Endothelial cell of umbilical vein (primary cell): Measurements from ENCODE around the gene DENND2A. TPM values are rescaled to one million over a fixed set of nuclear protein-coding genes. Genes with fewer than 3 reads are reported as not detected.

ENCODE experiments used
- BruUV-seq: library from RNA; stranded (reverse); fragments of 400-500 nt; replicated peaks from 2 replicates; lab custom pipeline; 2021; lab: Mats Ljungman, UMichigan
- CTCF ChIA-PET: fragments of 300-600, 350-600 bp; sonication (Branson Sonifier 250); formaldehyde crosslinking; loops from one replicate; lab custom pipeline; 2021; ENCODE audit warnings: antibody characterized with exemption, inconsistent platforms; lab: Charles Lee
- POLR2A ChIA-PET: fragments of 300-600, 350-600 bp; sonication (Branson Sonifier 250); formaldehyde crosslinking; loops from one replicate; lab custom pipeline; 2021; ENCODE audit warnings: antibody characterized with exemption, inconsistent platforms; lab: Charles Lee
- DNase-seq: peaks from one replicate; pipeline ENCODE4 v3.0.0-alpha.2; 2011; ENCODE audit warnings: low read depth, low spot score
- FAIRE-seq: peaks from 2 replicates; lab custom pipeline; 2011; peaks lifted over from hg19 to GRCh38; lab: Jason Lieb, UNC
- H2AFZ ChIP-seq: 2 replicates; pipeline ENCODE4 v1.6.0; 2012; ENCODE audit warnings: low read depth, low read length, control low read depth, inconsistent platforms
- H3K27ac ChIP-seq: 2 replicates; pipeline ENCODE4 v1.5.1; 2011; ENCODE audit warnings: low read depth, mild to moderate bottlenecking, control low read depth, low read length, moderate library complexity; ENCODE audit not compliant: insufficient read depth
- H3K27me3 ChIP-seq, 2 experiments: 2 replicates each; pipeline versions ENCODE4 v1.6.0 to v1.6.1; 2011; ENCODE audit warnings: low read length in 2 of 2, mixed read lengths in 1 of 2; ENCODE audit not compliant: control insufficient read depth in 2 of 2, insufficient read depth in 2 of 2
- H3K36me3 ChIP-seq, 2 experiments: 2 replicates in 1 of 2; 3 replicates in 1 of 2; pipeline ENCODE4 v1.5.1; 2011; ENCODE audit warnings: low read length in 2 of 2, mild to moderate bottlenecking in 1 of 2, moderate library complexity in 1 of 2; ENCODE audit not compliant: control insufficient read depth in 2 of 2, insufficient read depth in 2 of 2; ENCODE audit errors: extremely low read depth in 1 of 2
- H3K4me1 ChIP-seq: 3 replicates; pipeline ENCODE4 v1.5.1; 2011; ENCODE audit warnings: mild to moderate bottlenecking, low read length; ENCODE audit not compliant: control insufficient read depth, insufficient read depth; ENCODE audit errors: extremely low read depth
- H3K4me2 ChIP-seq: 2 replicates; pipeline ENCODE4 v1.6.1; 2011; ENCODE audit warnings: low read length, control low read depth, mixed read lengths; ENCODE audit not compliant: insufficient read depth
- H3K4me3 ChIP-seq, 3 experiments: fragments of 200-600 bp in 1 of 3; sonication (generic), shearing (Covaris generic) in 1 of 3; replicated peaks in 1 of 3; 2 replicates each; pipeline ENCODE4 v1.5.1; 2011 to 2016; ENCODE audit warnings: control low read depth in 3 of 3, low read length in 3 of 3, mild to moderate bottlenecking in 2 of 3, inconsistent platforms in 1 of 3, low read depth in 1 of 3, moderate library complexity in 1 of 3; ENCODE audit not compliant: insufficient read depth in 1 of 3
- H3K79me2 ChIP-seq: 2 replicates; pipeline ENCODE4 v1.6.0; 2012; ENCODE audit warnings: low read length, inconsistent platforms; ENCODE audit not compliant: control insufficient read depth, insufficient read depth
- H3K9ac ChIP-seq: replicated peaks from 2 replicates; pipeline ENCODE3; 2011; ENCODE audit warnings: low read length, control low read depth; ENCODE audit not compliant: insufficient read depth; ENCODE audit errors: extremely low read depth
- H3K9me1 ChIP-seq: replicated peaks from 3 replicates; pipeline ENCODE4 v1.6.0; 2011; ENCODE audit warnings: mild to moderate bottlenecking, low read length; ENCODE audit not compliant: control insufficient read depth, insufficient read depth; ENCODE audit errors: extremely low read depth
- H3K9me3 ChIP-seq: replicated peaks from 2 replicates; pipeline ENCODE4 v1.5.1; 2012; ENCODE audit warnings: low read length, inconsistent platforms; ENCODE audit not compliant: control insufficient read depth, insufficient read depth
- H4K20me1 ChIP-seq: replicated peaks from 2 replicates; pipeline ENCODE3; 2011; ENCODE audit warnings: mild to moderate bottlenecking, low read length; ENCODE audit not compliant: control insufficient read depth, insufficient read depth; ENCODE audit errors: extremely low read depth
- EZH2 ChIP-seq: IDR thresholded peaks from 2 replicates; pipeline ENCODE4 v1.6.1; 2012; ENCODE audit warnings: borderline replicate concordance, low read depth, mild to moderate bottlenecking, moderate library complexity, low read length, inconsistent platforms; ENCODE audit not compliant: severe bottlenecking
- GATA2 ChIP-seq: IDR thresholded peaks from 2 replicates; pipeline ENCODE4 v1.7.0; 2011; ENCODE audit warnings: low read depth, mild to moderate bottlenecking, moderate library complexity, mixed read lengths, low read length; ENCODE audit not compliant: insufficient read length, insufficient read depth
- JUN ChIP-seq: IDR thresholded peaks from 2 replicates; pipeline ENCODE4 v1.6.1; 2011; ENCODE audit warnings: borderline replicate concordance, low read depth; ENCODE audit not compliant: insufficient read length, insufficient read depth
- MYC ChIP-seq: IDR thresholded peaks from one replicate; pipeline ENCODE4 v1.6.1; 2011; ENCODE audit warnings: mild to moderate bottlenecking, low read depth, low read length
- POLR2A ChIP-seq: IDR thresholded peaks from 2 replicates; pipeline ENCODE4 v1.6.1; 2012; ENCODE audit warnings: low read depth, mild to moderate bottlenecking, control low read depth, low read length
- POLR2AphosphoS5 ChIP-seq: IDR thresholded peaks from 2 replicates; pipeline ENCODE4 v1.6.1; 2012; ENCODE audit warnings: low read depth, mild to moderate bottlenecking, control low read depth, low read length, moderate library complexity; ENCODE audit not compliant: insufficient read depth
- dilution Hi-C: fragments of 300-500 bp; cut with MboI; formaldehyde crosslinking; loops from one replicate; pipeline ENCODE4 v1.15.0; 2019; ENCODE audit warnings: low sequenced_read_pairs; ENCODE audit not compliant: extremely low pct_ligation_motif_present
- intact Hi-C: fragments of 100-400 bp; cut with micrococcal nuclease; formaldehyde crosslinking; loops from one replicate; pipeline ENCODE4 v1.10.0; 2022
- polyA plus RNA-seq, 4 experiments: library from polyadenylated mRNA; depleted of rRNA in 3 of 4; stranded (reverse) in 3 of 4; unstranded in 1 of 4; fragments of >200 nt; gene quantifications; 2 replicates each; pipeline versions ENCODE4 v1.2.1 to v1.2.3, GENCODE V29; 2011 to 2012; ENCODE audit warnings: missing spikeins in 1 of 4
- total RNA-seq: library from RNA; stranded (reverse); gene quantifications from 2 replicates; pipeline ENCODE4 v1.2.3, GENCODE V29; 2021
- TF ChIP-seq, protein P1 (sequence below), 2 donors: IDR thresholded peaks; 1 replicate in 1 of 2; 2 replicates in 1 of 2; pipeline ENCODE4 v1.5.1; 2011; ENCODE audit warnings: low read length in 2 of 2, mild to moderate bottlenecking in 2 of 2, moderate library complexity in 2 of 2, control low read depth in 1 of 2, inconsistent platforms in 1 of 2, low read depth in 1 of 2; ENCODE audit not compliant: insufficient read depth in 1 of 2; ENCODE audit errors: extremely low read depth in 1 of 2

The DENND2A gene
- total and polyA plus RNA-seq, 2 donors (not counting 3 experiments of a cell fraction or from before 2014, with no cell fraction given) = 0.33 TPM; not detected in 1

DNA sequence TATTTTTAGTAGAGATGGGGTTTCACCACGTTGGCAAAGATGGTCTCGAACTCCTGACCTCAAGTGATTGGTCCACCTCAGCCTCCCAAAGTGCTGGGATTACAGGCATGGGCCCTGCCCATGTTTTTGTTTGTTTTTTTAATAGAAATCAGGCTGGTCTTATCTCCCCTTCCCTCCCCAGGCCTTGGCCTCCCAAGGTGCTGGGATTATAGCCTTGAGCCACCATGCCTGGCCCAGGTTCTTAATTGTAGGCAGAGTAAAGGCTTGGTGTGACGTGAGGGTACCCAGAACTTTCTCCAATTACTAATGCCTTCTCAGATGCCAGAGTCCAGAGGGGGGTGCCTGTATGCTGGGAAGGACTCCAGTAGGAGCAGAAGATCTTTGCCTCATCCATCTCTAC lies 156.1 kb downstream of the DENND2A start:
- no peak overlapping the region for H3K4me2 ChIP-seq
- peaks cover 8% of the 10 kb centered on the region for H3K4me1 ChIP-seq
- H3K36me3 ChIP-seq = no peaks in the 10 kb centered on the region
- no peaks in the 10 kb centered on the region for H3K9me1 ChIP-seq
- intact Hi-C loops (no loop called here), dilution Hi-C loops (no loop called here)
- no peaks in the 10 kb centered on the region for H3K9me3 ChIP-seq
- ChIA-PET POLR2A (no interaction called here), CTCF (no interaction called here)
- H3K27ac ChIP-seq = no peak overlapping the region
- no TSS peak for BruUV-seq
- FAIRE-seq (no peak), DNase-seq (no peak)
- H3K9ac ChIP-seq = no peak overlapping the region
- no peak overlapping the region for H2AFZ ChIP-seq
- no peaks in the 10 kb centered on the region for H3K79me2 ChIP-seq
- peaks cover 4 to 5% of the 10 kb centered on the region in 2 experiments for H3K27me3 ChIP-seq
- H4K20me1 ChIP-seq = no peaks in the 10 kb centered on the region
- H3K4me3 ChIP-seq = no peak overlapping the region
- TF ChIP-seq POLR2AphosphoS5 (no peak), EZH2 (no peak), GATA2 (no peak), POLR2A (no peak), JUN (no peak), MYC (no peak)
- TF ChIP-seq, protein P1, sequence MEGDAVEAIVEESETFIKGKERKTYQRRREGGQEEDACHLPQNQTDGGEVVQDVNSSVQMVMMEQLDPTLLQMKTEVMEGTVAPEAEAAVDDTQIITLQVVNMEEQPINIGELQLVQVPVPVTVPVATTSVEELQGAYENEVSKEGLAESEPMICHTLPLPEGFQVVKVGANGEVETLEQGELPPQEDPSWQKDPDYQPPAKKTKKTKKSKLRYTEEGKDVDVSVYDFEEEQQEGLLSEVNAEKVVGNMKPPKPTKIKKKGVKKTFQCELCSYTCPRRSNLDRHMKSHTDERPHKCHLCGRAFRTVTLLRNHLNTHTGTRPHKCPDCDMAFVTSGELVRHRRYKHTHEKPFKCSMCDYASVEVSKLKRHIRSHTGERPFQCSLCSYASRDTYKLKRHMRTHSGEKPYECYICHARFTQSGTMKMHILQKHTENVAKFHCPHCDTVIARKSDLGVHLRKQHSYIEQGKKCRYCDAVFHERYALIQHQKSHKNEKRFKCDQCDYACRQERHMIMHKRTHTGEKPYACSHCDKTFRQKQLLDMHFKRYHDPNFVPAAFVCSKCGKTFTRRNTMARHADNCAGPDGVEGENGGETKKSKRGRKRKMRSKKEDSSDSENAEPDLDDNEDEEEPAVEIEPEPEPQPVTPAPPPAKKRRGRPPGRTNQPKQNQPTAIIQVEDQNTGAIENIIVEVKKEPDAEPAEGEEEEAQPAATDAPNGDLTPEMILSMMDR (IDR thresholded peaks at IDR 0.05; ENCODE audit: extremely low read depth in 1 of 2, insufficient read depth in 1 of 2, low read depth in 1 of 2, low read length in 2 of 2) = no peak
